Activated T-helper 17 cell treated with anti-CD3 and anti-CD28 coated beads, Interleukin-2, amount 50 U/mL, for 72 hours (primary cell): ENCODE measurements around the gene MBP. TPM values are rescaled to one million over a fixed set of nuclear protein-coding genes. Genes with fewer than 3 reads are reported as not detected.

Experiments used
- ATAC-seq: fragments of 150-1000 bp; cut with Tn5 transposase; replicated peaks from 2 replicates; pipeline ENCODE4 v1.10.0; 2021; ENCODE audit warnings: mild to moderate bottlenecking, moderate library complexity
- H3K27ac Mint-ChIP-seq: one replicate; pipeline ENCODE4 v1.8.0; 2022; ENCODE audit warnings: mixed read lengths
- H3K27me3 Mint-ChIP-seq: one replicate; pipeline ENCODE4 v1.8.0; 2022; ENCODE audit warnings: mixed read lengths
- H3K36me3 Mint-ChIP-seq: one replicate; pipeline ENCODE4 v1.8.0; 2022; ENCODE audit warnings: low read depth, mild to moderate bottlenecking, mixed read lengths
- H3K4me1 Mint-ChIP-seq: one replicate; pipeline ENCODE4 v1.8.0; 2022; ENCODE audit warnings: mixed read lengths
- H3K4me3 Mint-ChIP-seq: one replicate; pipeline ENCODE4 v1.8.0; 2022; ENCODE audit warnings: mild to moderate bottlenecking, mixed read lengths
- H3K9me3 Mint-ChIP-seq: one replicate; pipeline ENCODE4 v1.8.0; 2022; ENCODE audit warnings: mixed read lengths
- total RNA-seq, 2 donors: library from RNA; stranded (reverse); gene quantifications; one replicate each; pipeline ENCODE4 v1.2.3, GENCODE V29; 2022

MBP gene
- total RNA-seq, 2 donors from 2014 or later: 55.7 to 66.5 TPM

GRCh38 chr18:77061281-77061945 is 71.2 kb downstream of the MBP start:
- Mint-ChIP-seq H3K27me3 (no peaks in the 10 kb centered on the region), H3K27ac (peak overlapping the region; percentile 100), H3K36me3 (peaks cover 70% of the 10 kb centered on the region), H3K4me3 (peak overlapping the region; percentile 88), H3K4me1 (peaks cover 68% of the 10 kb centered on the region), H3K9me3 (no peaks in the 10 kb centered on the region)
- peak; percentile 22 for ATAC-seq

- Mint-ChIP-seq H3K27me3 (no peaks in the 10 kb centered on the region), H3K4me1 (peaks cover 68% of the 10 kb centered on the region), H3K36me3 (peaks cover 68% of the 10 kb centered on the region), H3K4me3 (no peak overlapping the region), H3K27ac (peak overlapping the region; percentile 73), H3K9me3 (no peaks in the 10 kb centered on the region)
- ATAC-seq: no peak
Measured at GRCh38 chr18:77060151-77060550, 72.4 kb downstream of the MBP start.

- Mint-ChIP-seq H3K27ac (peak overlapping the region; percentile 73), H3K36me3 (peaks cover 68% of the 10 kb centered on the region), H3K4me3 (peak overlapping the region; percentile 11), H3K4me1 (peaks cover 68% of the 10 kb centered on the region), H3K27me3 (no peaks in the 10 kb centered on the region), H3K9me3 (no peaks in the 10 kb centered on the region)
- no peak for ATAC-seq
Measured at GRCh38 chr18:77059294-77059916, 73.2 kb downstream of the MBP start.

- no peak for ATAC-seq
- no peak overlapping the region for H3K27ac Mint-ChIP-seq
- no peaks in the 10 kb centered on the region for H3K27me3 Mint-ChIP-seq
- H3K4me3 Mint-ChIP-seq: no peak overlapping the region
- no peaks in the 10 kb centered on the region for H3K9me3 Mint-ChIP-seq
- peaks cover 67% of the 10 kb centered on the region for H3K4me1 Mint-ChIP-seq
- peaks cover 68% of the 10 kb centered on the region for H3K36me3 Mint-ChIP-seq
Measured at GRCh38 chr18:77058290-77058835, 74.2 kb downstream of the MBP start.

- Mint-ChIP-seq H3K4me3 (peak overlapping the region; percentile 83), H3K9me3 (no peaks in the 10 kb centered on the region), H3K36me3 (peaks cover 57% of the 10 kb centered on the region), H3K27me3 (no peaks in the 10 kb centered on the region), H3K27ac (peak overlapping the region; percentile 96), H3K4me1 (peaks cover 55% of the 10 kb centered on the region)
- no peak for ATAC-seq
Measured at GRCh38 chr18:77057006-77057395, 75.6 kb downstream of the MBP start.

GRCh38 chr18:77056344-77057005 is 76.1 kb downstream of the MBP start:
- ATAC-seq: no peak
- H3K36me3 Mint-ChIP-seq: peaks cover 55% of the 10 kb centered on the region
- peaks cover 52% of the 10 kb centered on the region for H3K4me1 Mint-ChIP-seq
- peak overlapping the region; percentile 83 for H3K4me3 Mint-ChIP-seq
- H3K27me3 Mint-ChIP-seq: no peaks in the 10 kb centered on the region
- peak overlapping the region; percentile 96 for H3K27ac Mint-ChIP-seq
- no peaks in the 10 kb centered on the region for H3K9me3 Mint-ChIP-seq

- H3K27ac Mint-ChIP-seq: peak overlapping the region; percentile 96
- H3K4me1 Mint-ChIP-seq: peaks cover 51% of the 10 kb centered on the region
- H3K4me3 Mint-ChIP-seq: peak overlapping the region; percentile 83
- H3K27me3 Mint-ChIP-seq: no peaks in the 10 kb centered on the region
- peak; percentile 19 for ATAC-seq
- no peaks in the 10 kb centered on the region for H3K9me3 Mint-ChIP-seq
- H3K36me3 Mint-ChIP-seq: peaks cover 51% of the 10 kb centered on the region
Measured at GRCh38 chr18:77055429-77056300, 76.9 kb downstream of the MBP start.

GRCh38 chr18:77054606-77055428 is 77.8 kb downstream of the MBP start:
- Mint-ChIP-seq H3K27ac (peak overlapping the region; percentile 96), H3K36me3 (peaks cover 47% of the 10 kb centered on the region), H3K4me3 (peak overlapping the region; percentile 83), H3K27me3 (no peaks in the 10 kb centered on the region), H3K9me3 (no peaks in the 10 kb centered on the region), H3K4me1 (peaks cover 47% of the 10 kb centered on the region)
- peak; percentile 81 for ATAC-seq

- no peaks in the 10 kb centered on the region for H3K27me3 Mint-ChIP-seq
Measured at GRCh38 chr18:77054288-77054605, 78.3 kb downstream of the MBP start.

GRCh38 chr18:77053616-77054287 is 78.8 kb downstream of the MBP start:
- no peak for ATAC-seq
- H3K4me1 Mint-ChIP-seq: peaks cover 43% of the 10 kb centered on the region
- H3K27me3 Mint-ChIP-seq: no peaks in the 10 kb centered on the region
- peaks cover 43% of the 10 kb centered on the region for H3K36me3 Mint-ChIP-seq
- H3K27ac Mint-ChIP-seq: peak overlapping the region; percentile 96
- H3K4me3 Mint-ChIP-seq: peak overlapping the region; percentile 83
- H3K9me3 Mint-ChIP-seq: no peaks in the 10 kb centered on the region

More at GRCh38 chr18:77054288-77054605, 78.3 kb downstream of the MBP start:
- Mint-ChIP-seq H3K4me3 (peak overlapping the region; percentile 83), H3K27ac (peak overlapping the region; percentile 96), H3K4me1 (peaks cover 43% of the 10 kb centered on the region), H3K36me3 (peaks cover 43% of the 10 kb centered on the region), H3K9me3 (no peaks in the 10 kb centered on the region)
- ATAC-seq: peak; percentile 31

- peaks cover 51% of the 10 kb centered on the region for H3K36me3 Mint-ChIP-seq
- ATAC-seq: no peak
- H3K27me3 Mint-ChIP-seq: no peaks in the 10 kb centered on the region
- peak overlapping the region; percentile 83 for H3K4me3 Mint-ChIP-seq
- H3K27ac Mint-ChIP-seq: peak overlapping the region; percentile 96
- H3K9me3 Mint-ChIP-seq: no peaks in the 10 kb centered on the region
- peaks cover 47% of the 10 kb centered on the region for H3K4me1 Mint-ChIP-seq
Measured at GRCh38 chr18:77052983-77053309, 79.6 kb downstream of the MBP start.

GRCh38 chr18:77052297-77052982 is 80.1 kb downstream of the MBP start:
- Mint-ChIP-seq H3K27ac (peak overlapping the region; percentile 96), H3K36me3 (peaks cover 56% of the 10 kb centered on the region)
- no peak for ATAC-seq

More at GRCh38 chr18:77052297-77052982, 80.1 kb downstream of the MBP start:
- no peaks in the 10 kb centered on the region for H3K9me3 Mint-ChIP-seq
- peaks cover 48% of the 10 kb centered on the region for H3K4me1 Mint-ChIP-seq
- H3K27me3 Mint-ChIP-seq: no peaks in the 10 kb centered on the region
- peak overlapping the region; percentile 83 for H3K4me3 Mint-ChIP-seq
